Fibroblast of the aortic adventitia (primary cell): Measurements from ENCODE around the gene ZBTB32. TPM values are rescaled to one million over a fixed set of nuclear protein-coding genes. Genes with fewer than 3 reads are reported as not detected.

Source experiments
- DNase-seq: peaks from one replicate; pipeline ENCODE4 v3.0.0-alpha.2; 2010; ENCODE audit warnings: low read depth
- H3K4me3 ChIP-seq: 2 replicates; pipeline ENCODE4 v1.5.1; 2011; ENCODE audit warnings: low read depth, mild to moderate bottlenecking, control low read depth, low read length, moderate library complexity
- total RNA-seq: library from RNA; depleted of rRNA; stranded (reverse); fragments of >200 nt; gene quantifications from 2 replicates; pipeline ENCODE4 v1.2.3, GENCODE V29; 2012; ENCODE audit warnings: low replicate concordance
- TF ChIP-seq, protein P1 (sequence below): IDR thresholded peaks from 2 replicates; pipeline ENCODE4 v1.5.1; 2011; ENCODE audit warnings: mild to moderate bottlenecking, low read length, control low read depth, inconsistent platforms; ENCODE audit not compliant: insufficient read depth

ZBTB32 gene
- total RNA-seq, 1 donor = not detected

DNA sequence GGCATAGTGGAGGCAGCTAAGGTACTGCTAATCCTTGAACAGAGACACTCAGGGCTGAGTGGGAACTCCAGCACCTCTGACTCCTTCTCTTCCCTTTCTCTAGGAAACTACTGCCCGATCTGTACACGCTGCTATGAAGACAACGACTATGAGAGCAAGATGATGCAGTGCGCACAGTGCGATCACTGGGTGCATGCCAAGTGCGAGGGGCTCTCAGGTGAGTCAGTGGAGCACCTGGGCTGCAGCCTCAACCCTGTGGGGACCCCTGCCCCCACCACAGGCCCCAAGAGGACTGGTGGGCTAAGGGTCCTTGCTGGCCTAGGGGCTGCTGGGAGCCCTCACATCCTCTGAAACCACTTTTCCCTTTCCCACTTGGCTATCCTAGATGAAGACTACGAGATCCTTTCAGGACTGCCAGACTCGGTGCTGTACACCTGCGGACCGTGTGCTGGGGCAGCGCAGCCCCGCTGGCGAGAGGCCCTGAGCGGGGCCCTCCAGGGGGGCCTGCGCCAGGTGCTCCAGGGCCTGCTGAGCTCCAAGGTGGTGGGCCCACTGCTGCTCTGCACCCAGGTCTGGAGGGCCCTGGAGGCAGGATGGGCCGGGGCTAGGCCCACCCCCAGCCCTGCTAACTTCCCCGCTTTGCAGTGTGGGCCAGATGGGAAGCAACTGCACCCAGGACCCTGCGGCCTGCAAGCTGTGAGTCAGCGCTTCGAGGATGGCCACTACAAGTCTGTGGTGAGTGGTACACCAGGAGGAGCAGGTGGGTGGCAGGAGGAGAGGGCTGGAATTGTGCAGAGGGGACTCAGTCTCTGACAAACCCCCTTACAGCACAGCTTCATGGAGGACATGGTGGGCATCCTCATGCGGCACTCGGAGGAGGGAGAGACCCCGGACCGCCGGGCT lies 22.9 kb downstream of the ZBTB32 start:
- no peak overlapping the region for H3K4me3 ChIP-seq
- no peak for DNase-seq
- TF ChIP-seq, protein P1, sequence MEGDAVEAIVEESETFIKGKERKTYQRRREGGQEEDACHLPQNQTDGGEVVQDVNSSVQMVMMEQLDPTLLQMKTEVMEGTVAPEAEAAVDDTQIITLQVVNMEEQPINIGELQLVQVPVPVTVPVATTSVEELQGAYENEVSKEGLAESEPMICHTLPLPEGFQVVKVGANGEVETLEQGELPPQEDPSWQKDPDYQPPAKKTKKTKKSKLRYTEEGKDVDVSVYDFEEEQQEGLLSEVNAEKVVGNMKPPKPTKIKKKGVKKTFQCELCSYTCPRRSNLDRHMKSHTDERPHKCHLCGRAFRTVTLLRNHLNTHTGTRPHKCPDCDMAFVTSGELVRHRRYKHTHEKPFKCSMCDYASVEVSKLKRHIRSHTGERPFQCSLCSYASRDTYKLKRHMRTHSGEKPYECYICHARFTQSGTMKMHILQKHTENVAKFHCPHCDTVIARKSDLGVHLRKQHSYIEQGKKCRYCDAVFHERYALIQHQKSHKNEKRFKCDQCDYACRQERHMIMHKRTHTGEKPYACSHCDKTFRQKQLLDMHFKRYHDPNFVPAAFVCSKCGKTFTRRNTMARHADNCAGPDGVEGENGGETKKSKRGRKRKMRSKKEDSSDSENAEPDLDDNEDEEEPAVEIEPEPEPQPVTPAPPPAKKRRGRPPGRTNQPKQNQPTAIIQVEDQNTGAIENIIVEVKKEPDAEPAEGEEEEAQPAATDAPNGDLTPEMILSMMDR = no peak

DNA sequence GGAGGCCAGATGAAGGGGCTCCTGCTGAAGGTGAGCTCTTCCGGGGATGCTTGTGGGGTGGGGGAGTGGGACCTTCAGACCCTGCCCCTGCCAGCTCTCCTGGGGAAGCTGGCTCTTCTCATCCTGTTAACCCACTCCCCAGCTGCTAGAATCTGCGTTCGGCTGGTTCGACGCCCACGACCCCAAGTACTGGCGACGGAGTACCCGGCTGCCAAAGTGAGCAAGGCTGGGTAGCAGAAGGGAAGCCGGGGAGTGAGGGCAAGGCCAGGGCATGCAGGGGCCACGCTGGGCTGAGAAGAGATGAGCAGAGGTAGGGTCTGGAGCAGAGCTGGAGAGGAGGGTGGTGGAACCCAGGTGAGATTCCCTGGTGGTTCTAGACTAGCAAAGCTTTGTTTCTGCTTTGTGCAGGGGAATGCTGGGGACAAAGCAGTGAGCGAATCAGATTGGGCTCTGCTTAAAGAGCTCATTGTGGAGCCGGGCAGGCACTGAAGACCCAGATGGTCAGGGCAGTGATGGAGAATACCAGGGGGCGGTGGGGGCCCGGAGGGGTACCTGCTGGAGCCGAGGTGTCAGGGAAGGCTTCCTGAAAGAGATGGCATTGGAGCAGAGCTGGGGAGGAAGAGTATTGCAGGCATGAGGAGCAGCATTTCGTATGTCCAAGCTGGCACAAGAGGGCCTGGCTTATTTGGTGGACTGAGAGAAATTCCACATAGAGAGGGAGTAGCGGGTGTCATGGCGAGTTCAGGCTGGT lies 23.8 kb downstream of the ZBTB32 start:
- no peak for DNase-seq
- H3K4me3 ChIP-seq = no peak overlapping the region
- TF ChIP-seq, protein P1 = no peak

DNA sequence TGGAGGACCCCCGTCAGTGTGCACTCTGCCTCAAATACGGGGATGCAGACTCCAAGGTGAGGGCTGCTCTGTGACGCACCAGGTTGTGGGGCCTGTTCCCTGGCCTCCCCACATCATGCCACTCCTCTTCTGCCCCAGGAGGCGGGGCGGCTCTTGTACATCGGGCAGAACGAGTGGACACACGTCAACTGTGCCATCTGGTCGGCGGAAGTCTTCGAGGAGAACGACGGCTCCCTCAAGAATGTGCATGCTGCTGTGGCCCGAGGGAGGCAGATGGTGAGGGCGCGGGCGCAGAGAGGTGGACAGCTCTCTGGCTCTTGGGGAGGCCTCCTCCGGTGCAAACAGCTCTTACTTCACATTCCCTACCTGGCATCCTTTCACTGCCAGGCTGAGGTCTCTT lies 24.7 kb downstream of the ZBTB32 start:
- DNase-seq = no peak
- TF ChIP-seq, protein P1 = no peak
- no peak overlapping the region for H3K4me3 ChIP-seq

DNA sequence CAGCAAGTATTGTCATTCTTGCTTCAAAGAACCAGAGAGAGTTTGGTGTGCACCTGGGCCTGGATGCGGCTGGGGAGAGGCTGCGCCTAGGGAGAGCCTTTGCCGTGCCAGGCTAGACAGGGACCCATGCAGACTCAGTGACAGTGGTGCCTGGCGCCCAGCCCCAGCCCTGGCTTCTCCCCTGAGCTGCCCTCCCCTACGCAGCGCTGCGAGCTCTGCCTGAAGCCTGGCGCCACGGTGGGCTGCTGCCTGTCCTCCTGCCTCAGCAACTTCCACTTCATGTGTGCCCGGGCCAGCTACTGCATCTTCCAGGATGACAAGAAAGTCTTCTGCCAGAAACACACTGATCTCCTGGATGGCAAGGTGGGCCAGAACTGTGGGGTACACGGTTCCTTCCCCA lies 25.4 kb downstream of the ZBTB32 start:
- DNase-seq = no peak
- TF ChIP-seq, protein P1 = no peak
- H3K4me3 ChIP-seq = no peak overlapping the region

DNA sequence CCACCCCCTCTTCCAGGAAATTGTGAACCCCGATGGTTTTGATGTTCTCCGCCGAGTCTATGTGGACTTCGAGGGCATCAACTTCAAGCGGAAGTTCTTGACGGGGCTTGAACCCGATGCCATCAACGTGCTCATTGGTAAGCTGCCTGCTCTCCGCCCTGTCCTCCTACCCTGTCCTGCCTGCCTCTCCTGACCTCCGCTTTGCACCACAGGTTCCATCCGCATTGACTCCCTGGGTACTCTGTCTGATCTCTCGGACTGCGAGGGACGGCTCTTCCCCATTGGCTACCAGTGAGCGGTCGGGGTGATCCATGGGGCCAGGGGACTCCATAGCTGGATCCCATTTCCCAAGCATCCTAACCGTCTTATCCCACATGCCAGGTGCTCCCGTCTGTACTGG lies 26.0 kb downstream of the ZBTB32 start:
- DNase-seq = no peak
- TF ChIP-seq, protein P1 = no peak
- no peak overlapping the region for H3K4me3 ChIP-seq

DNA sequence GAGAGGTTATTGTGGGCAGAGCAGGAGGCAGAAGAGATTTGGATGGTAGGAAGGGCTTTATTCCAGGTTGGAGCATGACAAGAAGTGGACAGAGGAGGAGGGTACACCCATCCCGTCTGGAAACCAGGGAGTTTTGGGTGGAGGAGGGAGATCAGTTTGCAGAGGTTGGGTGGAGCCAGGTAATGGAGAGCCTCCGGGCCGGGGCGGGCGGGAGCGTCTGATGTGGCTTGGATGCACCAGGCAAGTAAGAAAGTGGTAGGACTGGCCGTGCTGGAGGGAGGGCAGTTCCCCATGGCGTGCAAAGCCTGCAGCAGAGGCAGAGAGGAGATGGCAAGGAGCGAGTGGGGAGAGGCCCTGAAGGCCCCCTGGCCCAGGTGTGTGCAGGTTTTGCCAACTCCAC lies 27.0 kb downstream of the ZBTB32 start:
- no peak for DNase-seq
- TF ChIP-seq, protein P1 = no peak
- no peak overlapping the region for H3K4me3 ChIP-seq
